NCI-H345 treated with DMSO at 0.1 percent for 48 hours (cell line): Measurements from ENCODE around the gene CUBN.

Experiments
- DNase-seq: peaks from one replicate; lab custom pipeline; 2025; ENCODE audit not compliant: unreplicated experiment; lab: John Stamatoyannopoulos, UW

CUBN gene

DNA sequence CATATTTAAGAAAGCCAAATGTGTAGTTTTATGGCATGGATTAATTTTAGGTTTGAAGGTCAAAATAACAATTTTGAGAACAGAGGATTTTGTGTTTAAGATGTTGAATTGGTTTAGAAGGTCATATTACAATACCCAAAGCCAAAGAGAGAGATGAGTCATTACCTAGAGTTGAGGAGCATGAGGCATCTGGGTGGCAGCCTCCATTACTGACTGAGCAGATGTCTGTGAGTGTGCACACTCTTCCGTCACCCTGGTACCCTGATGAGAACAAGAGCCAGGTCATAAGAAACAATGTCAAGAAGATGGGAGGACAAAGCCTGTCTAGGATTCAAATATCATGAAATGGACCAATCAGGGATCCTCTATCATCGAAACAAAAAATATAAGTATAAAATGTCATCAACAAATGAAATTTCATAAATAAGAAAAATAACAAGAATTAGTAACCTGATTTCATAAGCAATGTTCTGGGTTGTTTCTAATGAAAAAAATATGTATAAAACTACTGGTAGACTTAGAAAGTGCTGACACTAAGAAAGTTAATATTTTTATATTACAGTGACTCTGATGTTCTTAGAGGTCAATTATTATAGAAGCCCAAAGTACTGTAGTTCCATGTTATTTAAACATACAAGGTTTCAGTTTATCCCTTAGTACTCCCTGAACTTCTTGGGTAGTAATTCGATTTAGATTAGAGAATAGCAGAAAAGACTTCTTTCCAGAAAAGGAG, 20.0 kb downstream of the CUBN start:
- no peak for DNase-seq

DNA sequence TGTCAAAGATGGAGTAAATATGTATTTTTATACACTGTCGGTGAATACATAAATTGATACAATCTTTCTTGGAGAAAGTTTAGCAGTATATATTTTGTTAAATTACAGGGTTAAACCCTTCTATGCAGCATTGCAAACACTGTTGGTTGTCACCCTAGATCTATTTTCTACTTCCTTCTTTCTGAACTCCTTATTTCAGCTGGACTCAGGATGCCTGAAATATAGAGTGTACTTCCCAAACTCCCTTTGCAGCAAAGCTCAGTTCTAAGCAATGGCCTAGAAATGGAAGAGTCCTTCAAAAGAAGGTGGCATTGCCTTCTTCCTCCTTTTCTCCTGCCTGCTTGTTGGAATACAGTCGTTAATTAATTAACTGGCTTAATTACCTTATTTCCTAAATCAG, 20.6 kb downstream of the CUBN start:
- no peak for DNase-seq

DNA sequence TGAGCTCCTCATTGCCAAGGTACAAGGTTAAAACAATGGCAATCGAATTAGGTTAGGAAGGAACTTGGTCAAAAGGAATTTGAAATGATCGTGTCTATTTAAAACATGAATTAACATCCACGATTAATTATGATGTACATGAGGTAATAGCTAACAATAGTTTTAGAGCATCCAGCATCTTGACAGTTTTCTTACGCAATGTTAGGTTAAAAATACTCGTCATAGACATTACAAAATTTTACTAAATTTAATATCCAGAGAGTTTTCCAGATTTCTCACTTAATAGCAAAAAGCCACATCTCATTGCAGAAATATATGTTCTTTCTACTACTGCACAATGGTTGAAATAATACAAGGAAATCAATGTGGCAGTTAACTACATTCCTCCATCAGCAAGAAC, 22.6 kb downstream of the CUBN start:
- no peak for DNase-seq

DNA sequence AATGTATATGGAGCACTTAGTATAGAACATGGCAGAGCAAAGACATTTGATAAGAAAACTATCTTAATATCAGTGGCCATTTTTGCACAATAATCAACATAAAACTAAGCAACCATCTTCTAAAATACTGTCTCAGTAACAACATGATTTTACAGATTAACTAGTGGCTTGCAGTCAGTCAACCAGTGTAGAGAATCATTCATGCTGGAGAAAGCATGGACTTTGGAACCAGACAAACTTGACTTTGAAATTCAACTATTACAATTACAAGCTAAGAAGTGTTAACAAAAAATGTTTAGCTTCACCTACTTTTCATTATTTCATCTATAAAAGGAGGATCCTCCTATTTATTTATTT, 27.7 kb downstream of the CUBN start:
- DNase-seq, result no peak

DNA sequence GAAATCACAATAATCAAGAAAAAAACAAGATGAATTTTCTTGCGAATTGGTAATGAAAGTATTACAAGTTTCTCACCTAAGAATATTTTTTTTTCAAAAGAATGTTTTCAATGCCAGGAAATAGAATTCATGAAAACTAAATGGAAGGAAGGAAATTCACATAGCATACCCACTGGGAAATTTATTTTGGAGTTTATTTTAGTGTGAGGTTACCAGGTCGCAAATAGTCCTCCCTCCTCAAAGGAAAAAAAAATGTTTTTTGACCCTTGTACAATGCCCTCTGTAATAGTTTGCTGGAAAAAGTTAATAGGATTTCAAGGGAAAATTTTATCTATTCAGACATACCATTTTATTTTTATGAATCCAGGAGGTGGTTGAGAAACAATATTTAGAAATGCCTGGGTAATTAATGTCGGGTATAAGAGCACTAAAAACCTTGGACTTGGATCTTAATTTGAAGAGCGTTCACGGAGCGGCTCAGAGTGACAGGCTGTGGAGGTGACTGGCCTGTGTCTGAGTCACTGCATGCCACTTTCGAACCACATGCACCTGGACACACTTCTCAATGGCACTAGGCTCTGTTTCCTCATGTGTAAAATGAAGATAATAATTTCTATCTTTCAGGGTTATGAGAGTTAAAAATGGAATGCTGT, 28.2 kb downstream of the CUBN start:
- no peak for DNase-seq

DNA sequence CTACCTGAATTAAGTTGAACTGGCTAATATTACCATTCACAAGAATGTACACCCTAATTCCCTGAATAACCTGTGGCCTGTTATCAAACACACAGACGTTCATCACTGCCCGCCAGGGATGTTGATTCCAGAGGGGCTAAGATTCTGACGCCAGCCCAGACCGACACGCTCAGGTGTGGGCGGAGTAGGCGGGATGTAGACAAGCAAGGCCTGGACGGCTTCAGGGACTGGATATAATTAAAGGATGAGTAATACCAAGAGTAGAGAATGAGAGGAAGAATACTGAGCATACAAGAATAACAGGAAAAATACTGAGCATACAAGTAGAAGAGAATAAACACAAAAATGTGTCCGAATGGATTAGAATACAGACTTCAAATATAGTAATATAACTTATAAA, 29.0 kb downstream of the CUBN start:
- DNase-seq, result no peak

DNA sequence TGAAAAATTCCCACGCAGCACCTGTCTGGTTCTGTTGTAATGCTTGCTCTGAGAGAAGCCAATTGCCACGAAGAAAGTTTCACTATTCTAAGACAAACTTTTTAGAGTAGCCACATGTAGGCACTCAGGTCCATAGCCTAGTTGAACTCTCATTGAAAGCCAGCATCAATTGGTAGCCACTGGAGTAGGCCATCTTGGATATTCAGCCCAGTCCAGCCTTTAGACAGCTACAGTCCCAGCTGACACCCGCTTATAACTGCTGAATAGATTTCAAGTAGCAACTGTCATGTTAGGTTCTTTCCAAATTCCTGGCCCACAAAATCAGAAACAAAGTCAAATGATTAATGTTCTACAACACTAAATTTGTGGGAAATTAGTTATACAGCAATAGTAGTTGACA, 31.6 kb downstream of the CUBN start:
- DNase-seq, result no peak

DNA sequence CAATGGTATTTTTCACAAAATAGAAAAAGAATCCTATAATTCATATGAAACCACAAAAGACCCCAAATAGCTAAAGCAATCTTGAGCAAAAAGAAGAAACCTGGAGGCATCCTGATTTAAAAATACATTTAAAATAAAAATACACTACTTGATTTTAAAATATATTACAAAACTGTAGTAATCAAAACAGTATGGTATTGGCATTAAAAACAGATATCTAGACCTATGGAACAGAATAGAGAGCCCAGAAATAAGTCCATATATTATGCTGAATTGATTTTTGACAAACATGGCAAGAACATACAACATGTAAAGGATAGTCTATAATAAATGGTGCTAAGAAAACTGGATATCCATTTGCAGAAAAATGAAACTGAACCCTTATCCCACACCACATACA, 34.8 kb downstream of the CUBN start:
- DNase-seq, result no peak

DNA sequence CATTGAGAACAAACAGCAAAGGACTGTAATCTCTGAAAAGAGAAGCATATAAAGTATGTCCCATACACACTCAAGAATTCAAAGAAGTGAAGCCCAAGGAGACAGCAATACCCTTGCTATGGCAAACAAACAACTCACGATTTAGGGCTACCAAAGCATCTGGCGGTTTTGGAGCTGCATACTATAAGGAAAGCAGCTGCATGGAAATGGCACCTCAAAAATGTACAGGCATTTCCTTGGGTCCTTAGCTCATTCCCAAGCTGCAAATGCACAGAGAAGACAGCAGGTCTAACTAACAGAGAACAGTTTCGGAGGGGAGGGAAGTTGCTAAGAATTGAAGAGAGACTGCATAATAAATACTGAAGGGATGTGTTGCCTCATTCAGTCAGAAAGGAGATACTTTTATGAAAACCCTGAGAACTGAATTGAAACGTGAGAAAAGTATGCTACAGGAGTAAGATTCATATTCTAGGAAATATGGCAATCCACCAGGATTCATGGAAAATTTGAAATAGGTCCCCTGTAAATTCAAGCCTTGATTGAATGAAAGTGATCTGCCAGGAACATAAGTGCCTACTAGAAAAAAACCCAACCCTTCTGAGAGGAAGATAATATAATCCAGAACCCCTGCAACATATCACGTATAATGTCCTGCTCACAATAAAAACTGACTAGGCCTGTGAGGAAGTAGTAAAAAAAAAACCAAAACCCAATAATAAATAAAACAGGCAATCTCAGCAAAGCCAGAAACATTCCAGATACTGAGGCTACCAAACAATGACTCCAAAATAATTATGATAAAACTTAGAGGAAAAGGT, 36.4 kb downstream of the CUBN start:
- no peak for DNase-seq

DNA sequence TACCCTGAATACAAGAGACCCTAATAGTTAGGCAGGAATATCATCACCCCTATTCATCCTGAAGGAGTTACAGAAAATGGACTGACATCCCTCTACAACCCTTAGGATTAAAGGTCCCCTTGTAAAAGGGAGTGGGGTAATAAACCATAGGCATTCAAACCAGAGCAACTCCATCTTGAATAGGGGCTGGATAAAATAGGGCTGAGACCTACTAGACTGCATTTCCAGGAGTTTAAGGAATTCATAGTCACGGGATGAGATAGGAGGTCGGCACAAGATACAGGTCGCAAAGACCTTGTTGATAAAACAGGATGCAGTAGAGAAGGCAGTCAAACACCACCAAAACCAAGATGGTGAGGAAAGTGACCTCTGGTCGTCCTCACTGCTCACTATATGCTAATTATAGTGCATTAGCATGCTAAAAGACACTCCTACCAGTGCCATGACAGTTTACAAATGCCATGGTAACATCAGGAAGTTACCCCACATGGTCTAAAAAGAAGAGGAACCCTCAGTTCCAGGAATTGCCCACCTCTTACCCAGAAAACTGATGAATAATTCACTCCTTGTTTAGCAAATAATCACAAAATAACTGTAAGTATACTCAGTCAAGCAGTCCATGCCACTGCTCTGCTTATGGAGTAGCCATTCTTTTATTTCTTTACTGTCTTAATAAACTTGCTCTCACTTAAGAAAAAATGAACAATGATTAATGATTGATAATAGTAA, 37.2 kb downstream of the CUBN start:
- DNase-seq, result no peak

DNA sequence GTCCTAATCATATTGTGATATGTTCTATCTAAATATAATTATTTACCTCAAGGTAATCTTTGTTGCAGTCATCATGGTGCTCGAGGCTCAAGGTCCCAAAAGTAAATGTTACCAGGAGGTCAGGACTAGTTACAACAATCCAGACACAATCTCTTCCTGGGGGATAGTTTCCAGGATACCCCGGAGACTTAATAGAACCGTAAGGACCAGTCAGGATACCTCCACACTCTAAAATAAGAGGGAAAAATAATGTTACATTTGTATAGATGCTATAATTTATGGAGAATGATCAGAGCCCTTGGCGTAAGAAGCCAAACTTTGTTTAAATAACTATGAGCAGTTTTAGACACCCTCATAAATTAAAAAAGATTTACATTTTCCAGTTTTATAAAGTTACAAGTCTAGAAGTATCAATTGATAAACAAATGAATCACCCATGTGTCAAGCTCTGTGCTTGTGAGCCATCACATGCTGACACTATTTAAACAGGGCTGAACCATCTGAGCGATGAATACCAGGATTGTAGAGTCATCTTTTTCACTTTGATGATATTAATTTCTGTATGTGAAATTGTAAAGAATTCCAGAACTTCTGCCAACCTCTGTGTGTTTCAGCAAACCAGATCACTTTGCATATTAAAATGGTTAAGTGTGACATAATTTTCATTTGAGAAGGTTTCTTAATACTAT, 41.3 kb downstream of the CUBN start:
- DNase-seq, result no peak

DNA sequence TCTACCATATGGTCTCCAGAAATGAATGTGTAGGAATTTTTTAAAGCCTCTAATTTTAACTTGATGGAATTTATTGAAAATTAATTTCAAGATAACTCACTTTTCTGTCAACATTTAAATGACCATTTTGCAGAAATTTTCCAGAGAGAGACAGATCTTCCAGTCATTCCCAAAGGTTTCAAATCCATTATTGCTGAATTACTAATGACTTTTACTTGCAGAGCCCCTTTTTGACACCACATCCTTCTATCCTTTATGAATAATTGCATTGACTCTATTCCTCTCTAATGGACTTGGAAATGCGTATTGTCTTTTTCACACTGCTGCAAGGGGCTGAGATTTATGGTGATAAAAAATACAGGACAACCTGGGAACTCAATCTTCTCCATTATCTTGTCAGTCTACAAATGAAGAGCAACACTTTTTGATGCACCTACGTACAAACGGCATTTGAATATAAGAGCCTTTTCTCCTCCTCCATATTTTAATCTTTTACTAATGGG, 42.7 kb downstream of the CUBN start:
- DNase-seq, result no peak

DNA sequence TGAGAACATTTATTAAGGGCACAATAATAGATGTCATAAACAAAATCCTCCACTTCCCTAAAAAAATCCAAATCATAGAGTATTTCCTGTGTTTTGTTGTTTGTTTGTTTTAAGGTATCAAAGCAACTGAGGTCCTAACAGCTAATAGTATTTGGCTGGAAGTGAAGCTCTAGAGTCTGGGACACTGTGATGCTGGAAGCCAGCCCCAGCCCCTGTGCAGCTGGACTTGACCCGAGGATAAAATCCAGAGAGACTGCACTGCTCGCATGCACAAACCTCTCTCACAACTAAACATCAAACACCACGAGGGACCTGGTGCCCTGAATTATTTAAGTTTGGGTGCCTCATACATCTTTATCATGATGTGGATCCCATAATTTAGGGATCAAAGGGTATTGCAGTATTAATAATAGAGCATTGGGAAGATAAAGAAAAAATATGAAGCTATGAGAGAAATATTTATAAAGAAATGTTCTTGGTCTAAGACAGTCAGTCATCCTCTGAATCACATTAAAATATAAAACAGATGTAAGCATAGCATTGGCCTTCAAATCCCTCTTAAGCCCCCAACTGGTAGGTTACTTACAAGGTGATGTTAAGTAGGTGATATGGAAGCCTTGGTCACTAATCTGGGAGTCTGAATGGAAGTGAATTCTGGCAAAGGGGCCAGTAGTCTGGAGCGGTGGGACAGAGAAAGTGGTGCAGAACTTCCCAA, 44.4 kb downstream of the CUBN start:
- DNase-seq, result no peak

DNA sequence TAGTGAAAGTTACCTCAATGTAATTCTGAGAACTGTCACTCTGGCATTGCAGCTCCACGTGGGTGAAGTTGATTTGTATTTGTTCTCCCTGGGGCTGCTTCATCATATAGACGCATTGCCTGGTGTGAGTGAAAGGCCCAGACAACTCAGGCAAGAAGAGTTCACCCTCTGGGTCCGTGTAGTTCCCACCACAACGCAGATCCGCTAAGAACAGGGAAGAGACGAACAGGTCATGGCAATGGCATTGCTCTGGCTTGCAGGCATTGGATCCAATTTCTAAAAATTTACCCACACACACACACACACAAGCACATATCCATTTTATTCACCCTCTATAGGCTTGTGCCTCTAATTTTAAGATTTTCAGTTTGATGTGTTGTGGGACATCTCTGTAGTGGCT, 45.4 kb downstream of the CUBN start:
- DNase-seq, result no peak

DNA sequence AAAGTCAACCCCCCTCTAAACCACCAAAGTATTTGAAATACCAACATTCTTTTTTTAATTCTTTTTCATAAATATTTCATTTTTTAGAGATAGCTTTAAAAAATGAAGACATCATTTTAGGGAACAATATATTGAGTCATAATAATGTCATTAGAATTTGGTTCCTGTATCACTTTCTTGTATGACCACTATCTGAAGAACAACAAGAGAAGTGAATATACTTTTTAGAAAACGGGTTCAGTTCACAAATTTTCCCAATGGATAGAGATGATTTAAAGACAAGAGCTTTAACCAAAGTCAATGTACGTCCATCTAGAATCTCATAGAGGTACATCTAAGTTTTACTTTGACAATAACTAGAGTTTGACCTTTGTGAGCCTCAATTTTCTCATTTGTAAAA, 48.2 kb downstream of the CUBN start:
- DNase-seq, result no peak

DNA sequence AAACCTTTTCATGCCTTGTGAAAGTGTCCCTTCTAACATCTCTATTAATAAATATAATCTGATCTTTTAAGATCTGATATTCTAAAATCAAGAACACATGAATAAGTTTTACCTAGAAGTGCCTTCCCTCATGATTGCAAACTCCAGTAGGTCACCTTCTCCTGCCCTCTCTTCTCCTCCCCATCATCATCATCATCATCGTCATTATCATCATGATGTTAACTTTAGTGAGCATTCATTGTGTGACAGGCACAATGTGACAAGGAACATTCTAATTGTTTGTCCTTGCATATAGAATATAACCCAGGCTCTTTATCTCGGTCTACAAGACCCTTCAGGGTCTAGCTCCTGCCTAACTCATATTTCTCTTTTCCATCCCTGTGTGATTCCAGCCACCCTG, 51.7 kb downstream of the CUBN start:
- DNase-seq, result no peak

DNA sequence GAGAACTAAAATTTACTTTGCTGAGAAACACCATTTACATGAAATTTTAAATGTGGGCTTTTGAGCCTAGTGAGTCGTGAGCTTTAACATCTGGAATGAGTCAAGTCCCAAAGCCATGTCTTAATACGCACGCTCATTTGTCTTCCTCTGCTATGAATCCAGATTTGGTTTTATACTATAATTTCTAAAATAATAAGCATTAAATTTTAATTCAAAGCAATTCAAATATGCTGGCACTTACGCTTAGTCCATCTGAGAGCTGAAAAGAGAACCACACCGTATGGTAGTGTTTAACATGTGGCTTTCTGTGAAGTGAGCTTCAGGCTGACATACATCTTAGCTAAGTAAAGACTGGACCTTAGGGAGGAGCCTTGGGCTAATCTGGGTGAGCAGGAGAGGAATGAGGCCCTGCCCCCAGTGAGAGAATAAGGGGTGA, 52.2 kb downstream of the CUBN start:
- DNase-seq, result no peak

DNA sequence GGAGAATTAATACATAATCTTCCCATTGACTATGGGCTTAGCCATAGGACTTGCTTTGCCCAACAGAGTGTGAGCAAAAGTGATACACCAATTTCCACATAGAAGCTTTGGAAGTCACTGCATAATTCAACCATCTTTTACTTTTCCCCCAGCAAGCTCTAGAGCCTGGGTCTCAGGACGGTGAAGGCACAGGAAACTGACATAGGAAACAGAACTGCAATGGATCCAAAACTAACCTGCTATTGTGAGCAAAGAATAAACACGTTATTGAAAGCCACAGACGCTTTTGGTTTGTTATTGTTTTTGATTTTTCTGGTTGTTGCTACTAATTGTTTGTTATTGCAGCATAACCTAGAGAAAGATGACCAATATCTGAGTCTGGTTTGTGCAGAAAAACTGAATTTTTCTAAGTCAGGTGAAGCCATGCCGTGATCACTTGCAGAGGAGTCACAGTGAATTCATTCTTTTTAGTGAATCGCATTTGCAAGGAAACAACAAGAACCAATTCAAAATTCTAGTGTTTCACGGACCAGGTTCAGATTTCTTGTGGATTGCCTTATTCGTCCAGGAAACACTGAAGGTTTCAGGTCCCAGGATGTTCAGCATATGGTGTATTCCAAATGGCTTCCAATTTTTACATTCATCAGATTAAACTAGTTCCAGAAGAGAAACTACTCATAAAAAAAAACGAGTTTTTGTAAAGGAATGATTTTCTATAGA, 52.8 kb downstream of the CUBN start:
- DNase-seq, result no peak

DNA sequence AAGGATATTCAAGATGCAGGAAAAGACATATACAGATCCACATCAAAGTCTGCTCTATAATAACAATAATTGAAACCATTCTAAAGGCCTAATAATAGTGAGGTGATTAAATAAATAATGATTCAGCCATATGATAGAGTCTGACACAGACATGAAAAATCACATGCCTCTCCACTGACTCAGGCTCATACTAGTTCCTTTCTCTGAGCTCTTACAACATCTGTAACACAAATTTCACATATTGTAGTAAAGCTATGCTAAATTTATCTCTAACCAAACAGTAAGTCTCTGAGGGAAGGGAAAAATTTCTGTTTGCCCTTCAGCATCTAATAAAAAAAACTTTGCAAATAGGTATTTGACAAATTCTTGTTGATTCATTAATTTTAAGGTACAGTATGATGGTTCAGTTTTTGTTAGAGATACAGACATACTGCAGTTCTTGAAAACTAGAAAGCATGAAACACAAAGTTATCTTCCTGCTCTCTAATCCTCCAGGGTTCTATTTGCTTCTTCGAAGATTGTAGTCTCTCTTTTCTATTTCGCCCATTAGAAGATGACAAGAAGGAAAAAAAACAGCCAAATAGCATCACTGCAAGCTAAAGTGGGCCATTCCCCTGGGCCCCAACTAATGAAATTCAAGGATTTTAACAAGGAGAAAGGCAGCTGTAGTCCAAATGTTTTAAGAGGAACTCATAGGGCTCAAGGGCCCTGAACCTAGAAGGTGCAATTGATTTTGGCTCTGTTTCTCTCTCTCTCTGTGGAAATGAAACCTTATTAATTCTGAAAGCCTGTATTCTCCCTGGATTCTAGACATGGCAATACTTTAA, 53.9 kb downstream of the CUBN start:
- no peak for DNase-seq
